ENCODE results near the gene SH2D2A.

SH2D2A gene

DNA sequence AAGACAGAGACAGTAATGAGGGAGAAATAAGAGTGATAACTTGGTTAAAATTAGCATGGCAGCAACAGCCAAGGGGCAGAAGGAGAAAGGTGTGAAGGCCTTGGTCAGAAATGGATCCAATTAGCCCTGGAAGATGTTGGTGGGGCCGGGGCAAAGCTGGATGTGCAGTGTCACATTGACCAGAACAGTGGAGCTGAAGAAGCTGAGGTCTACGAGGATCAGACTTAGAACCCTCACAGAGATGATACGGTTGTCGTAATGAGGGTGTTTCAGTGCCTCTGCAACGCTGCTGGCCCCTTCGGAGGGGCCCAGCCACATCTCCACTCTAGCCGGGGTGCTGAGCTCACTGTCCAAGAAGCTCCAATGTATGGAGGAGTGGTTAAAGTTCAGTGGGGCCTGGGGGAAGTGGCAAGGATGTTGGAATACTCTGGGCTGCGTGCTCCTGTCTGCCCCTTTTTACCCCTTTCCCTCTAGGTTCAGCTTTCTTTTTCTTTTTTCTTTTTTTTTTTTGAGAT lies 14.2 kb downstream of the SH2D2A start:
- no peak for DNase-seq

DNA sequence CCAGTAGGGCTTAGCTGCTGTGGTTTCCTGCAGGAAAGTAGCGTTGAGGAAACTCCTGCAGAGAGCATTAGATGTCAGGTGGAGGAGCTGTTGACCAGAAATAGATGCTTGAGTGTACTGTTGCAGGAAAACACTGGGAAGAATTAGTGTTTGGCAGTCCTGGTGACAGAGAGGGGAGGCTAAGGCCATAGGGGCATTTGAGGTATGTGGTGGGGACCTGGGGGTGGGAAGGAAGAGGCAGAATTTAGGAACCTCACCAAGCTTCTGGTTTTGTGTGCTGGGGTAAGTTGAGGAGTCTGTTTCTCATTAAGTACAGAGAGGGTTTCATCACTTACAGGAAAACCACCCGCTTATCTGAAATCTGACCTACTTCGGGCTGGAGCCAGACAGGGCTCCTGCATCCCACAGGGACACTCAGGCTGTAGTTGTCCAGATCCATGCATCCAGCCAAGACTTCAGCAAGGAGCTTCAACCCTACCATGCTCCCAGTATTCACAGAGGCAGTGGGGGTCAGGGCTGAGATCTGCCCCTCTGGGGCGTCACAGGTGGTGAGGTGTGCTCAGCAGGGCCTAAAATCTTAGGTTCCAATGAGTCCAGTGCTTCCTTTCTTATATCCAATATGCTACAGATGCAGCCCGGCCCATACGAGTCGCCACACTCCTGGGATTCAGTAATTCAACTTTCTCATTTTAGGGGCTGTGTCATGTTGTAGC lies 15.1 kb downstream of the SH2D2A start:
- no peak for DNase-seq

GRCh38 chr1:156797212-156797871 lies 19.3 kb downstream of the SH2D2A start:
- DNase-seq, result peak; percentile 64 to 68

DNA sequence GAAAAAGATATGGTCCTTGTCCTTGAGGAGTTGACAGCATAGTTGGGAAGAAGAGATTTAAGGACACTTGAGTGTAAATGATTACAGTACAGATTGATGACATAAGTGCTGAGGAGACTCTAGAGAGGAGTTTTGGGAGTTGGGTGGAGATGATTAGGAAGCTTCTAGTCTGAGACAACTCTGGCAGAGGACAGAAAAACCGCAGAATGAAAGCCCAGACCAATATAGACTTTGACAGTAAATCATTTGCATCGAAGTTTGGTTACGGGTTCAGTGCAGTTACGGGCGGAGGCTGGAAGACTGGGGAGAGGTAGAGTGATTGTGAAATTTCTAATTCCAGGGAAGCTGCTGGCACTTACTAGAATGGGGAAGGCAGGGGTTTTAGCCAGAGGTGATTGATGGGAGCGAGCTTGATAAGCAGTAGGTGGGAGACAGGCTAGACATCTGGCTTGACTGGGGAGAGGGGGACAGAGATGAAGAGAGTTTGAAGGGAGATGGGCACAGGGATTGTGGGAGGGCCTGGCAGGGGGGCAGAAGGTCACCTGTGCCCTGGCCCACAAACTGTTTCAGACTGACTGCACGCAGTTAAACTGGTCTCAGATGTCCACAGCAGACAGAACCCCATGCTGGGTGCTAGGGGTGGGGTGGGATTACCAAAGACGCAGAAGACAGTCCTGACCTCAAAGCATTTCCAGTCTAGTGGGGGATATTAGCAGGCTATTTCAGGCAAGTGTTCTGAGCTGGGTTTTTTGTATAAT lies 20.1 kb downstream of the SH2D2A start:
- DNase-seq, result no peak

DNA sequence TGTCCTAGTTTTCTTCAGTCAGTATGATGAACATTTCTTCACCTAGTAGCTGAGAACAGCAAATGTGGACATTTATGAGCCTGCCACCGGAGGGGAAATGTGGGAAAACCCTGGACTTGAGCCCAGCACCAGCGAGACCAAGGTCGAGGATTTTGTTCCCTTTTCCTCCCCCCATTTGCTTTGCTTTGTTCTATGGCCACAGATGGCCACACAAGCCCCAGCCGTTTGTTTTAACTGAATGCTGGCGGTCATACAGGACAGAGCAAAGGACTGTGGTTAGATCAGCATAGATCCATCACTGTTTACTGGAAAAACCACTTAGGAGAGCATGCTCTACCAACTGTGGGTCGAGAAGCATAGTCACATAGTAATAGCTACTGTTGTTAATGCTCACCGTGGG lies 20.9 kb downstream of the SH2D2A start:
- no peak for DNase-seq

GRCh38 chr1:156795374-156795733 lies 21.3 kb downstream of the SH2D2A start:
- DNase-seq, result no peak

DNA sequence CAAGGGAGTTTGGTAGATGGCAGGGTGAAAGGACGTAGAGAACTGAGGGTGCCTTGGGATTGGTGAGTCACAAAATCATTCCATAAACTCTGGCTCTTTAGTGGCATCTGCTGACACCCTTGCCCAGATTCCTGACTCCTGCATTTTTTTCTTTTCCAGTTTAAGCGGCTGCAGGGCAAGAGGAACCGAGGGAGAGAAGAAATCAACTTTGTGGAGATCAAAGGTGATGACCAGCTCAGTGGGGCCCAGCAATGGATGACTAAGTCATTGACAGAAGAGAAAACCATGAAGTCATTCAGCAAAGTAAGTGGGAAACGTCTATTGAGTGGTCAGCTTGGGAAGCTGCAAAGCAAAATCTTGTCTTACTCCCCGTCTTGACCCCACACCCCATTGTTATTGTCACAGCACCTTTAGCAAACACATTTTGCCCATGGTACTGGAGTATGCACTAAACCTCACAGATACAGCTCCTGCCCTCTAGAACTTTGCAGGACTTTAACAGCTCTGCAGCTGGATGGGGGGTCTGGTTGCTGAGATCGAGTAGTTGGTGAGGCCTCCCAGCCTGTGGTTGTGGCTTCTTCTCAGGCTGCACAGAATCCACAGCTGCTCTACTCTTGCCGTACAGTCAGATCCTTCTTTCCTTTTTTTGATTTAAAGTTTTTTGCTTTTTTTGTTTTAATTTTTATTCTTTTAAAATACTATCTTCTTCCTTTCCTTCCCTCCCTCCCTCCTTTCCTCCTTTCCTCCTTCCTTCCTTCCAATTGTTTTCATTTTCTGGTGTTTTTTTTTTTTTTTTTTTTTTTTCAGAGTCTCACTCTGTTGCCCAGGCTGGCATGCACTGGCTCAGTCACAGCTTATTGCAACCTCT lies 21.9 kb downstream of the SH2D2A start:
- DNase-seq, result no peak

- no peak for DNase-seq
Measured at GRCh38 chr1:156789621-156790318, 26.9 kb downstream of the SH2D2A start.

- DNase-seq, result no peak
Measured at GRCh38 chr1:156788136-156788535, 28.5 kb downstream of the SH2D2A start.

DNA sequence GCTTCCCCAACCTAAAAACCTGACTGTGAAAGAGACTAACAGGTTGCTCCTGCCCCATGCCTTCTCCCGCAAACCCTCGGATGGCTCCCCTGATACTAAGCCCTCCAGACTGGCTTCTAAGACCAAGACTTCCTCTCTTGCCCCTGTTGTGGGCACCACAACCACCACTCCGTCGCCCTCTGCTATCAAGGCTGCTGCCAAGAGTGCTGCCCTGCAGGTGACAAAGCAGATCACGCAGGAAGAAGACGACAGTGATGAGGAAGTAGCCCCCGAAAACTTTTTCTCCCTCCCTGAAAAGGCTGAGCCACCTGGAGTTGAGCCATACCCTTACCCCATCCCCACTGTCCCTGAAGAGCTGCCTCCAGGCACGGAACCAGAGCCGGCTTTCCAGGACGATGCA lies 30.0 kb downstream of the SH2D2A start:
- no peak for DNase-seq

DNA sequence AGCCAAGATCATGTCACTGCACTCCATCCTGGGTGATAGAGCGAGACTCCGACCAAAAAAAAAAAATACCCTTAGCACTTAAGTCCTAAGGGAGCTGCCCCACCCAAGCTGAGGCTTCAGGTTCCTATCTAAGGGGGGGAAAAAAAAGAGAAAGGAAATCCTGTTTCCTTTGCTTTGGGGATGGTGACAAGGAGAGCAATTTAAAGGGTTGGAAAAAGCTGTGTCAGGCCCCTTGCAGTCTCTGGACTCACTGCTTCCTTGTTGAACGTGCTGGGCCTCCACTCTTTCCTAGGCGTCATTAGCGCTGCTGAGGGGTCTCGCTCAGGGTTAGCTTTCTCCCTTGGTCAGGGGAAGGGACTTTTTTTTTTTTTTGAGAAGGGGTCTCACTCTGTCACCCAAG lies 31.2 kb downstream of the SH2D2A start:
- no peak for DNase-seq

DNA sequence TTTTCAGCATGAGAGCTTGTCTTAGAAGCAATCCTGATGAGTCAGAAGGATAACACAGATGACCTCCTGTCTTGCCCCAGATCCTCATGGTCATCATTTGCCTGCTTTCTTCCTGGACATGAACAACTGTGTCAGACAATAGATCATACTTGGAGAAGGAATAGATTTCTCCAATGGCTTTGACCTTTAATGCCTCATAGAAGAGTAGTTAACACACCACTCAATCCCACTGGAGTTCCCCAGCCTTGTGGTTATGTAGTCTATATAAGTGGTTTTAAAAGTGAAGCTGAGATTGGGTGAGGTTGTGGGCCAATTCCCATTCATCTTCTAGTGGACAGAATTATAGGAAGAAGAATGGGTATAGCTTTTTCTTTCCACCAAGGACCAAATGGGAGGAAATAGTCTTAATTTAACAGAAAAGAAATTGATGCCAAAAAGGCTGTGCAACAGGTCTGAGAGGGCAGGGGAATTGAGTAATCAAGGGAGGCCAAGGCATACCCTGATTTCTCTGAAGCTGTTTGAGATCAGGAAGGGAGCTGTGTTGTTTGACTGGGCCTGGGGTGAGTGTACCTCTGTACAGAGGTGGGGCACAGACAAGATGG lies 35.0 kb downstream of the SH2D2A start:
- DNase-seq, result no peak

- DNase-seq, result no peak
Measured at GRCh38 chr1:156777573-156777972, 39.1 kb downstream of the SH2D2A start.

- no peak for DNase-seq
Measured at GRCh38 chr1:156776942-156777341, 39.7 kb downstream of the SH2D2A start.

GRCh38 chr1:156775799-156776198 lies 40.8 kb downstream of the SH2D2A start:
- DNase-seq, result peak; percentile 28 to 42

DNA sequence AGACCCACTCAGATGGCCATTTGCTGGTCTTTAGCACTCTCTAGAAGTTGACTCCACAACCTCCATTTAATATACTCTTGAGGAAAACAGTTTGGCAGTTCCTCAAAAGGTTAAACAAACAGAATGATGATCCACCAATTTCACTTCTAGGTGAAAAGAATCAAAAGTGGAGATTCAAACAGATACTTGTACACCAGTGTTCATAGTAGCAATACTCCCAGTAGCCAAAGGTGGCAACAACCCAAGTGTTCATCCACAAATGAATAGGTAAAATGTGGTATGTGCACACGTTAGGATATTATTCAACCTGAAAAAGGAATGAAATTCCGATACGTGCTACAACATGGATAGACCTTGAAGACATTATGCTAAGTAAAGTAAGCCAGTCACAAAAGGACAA lies 43.0 kb downstream of the SH2D2A start:
- DNase-seq, result no peak

- no peak for DNase-seq
Measured at GRCh38 chr1:156772728-156773497, 43.7 kb downstream of the SH2D2A start.

DNA sequence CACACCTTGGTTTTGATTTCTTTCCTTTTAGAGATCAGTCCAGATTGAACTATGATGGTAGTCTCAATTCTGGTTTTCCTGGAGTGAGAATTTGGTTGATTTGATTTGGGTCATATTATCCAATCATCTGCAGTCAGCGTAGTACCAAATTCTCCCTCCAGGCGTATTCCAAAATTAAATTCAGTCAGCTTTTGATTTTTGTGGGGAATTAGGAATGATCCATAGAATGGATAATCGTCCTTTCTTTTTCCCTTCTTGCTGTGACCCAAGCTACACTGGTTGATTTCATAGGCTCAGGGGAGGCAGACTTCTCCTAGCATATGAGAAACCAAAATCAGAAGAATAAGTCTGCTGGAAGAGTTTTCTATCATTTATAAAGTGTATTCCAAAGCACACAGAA lies 44.4 kb downstream of the SH2D2A start:
- DNase-seq, result no peak

DNA sequence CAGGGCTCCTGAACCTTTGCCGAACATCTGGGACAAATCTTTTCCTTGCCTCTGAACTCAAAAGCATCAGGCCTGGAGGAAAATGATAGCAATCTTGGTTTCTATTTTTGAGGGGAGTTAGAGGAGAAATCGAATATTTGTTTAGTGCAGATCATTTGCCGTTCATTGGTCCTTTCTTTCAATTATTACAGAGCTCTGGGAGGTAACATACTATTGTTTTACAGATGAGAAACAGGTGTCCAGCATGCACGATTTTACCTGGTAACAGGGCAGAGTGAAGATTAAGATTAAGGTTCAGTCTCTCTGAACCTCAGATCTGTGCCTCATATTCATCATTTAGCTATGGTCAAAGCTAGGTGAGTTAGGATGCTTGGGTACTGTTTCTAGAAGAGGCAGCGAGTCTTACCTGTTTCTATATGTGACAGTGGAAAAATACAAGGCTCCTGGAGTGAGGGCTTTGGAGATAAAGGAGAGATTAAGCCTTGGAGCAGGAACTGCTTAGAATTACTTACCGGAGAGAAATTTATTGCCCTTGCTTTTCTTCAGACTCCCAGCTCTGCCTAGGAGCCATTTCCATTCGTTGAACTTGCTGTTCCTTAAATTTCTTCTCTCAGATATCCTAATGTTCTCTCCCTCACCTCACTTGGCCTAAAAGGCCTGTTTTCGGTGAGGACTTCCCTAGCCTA lies 47.9 kb downstream of the SH2D2A start:
- no peak for DNase-seq

DNA sequence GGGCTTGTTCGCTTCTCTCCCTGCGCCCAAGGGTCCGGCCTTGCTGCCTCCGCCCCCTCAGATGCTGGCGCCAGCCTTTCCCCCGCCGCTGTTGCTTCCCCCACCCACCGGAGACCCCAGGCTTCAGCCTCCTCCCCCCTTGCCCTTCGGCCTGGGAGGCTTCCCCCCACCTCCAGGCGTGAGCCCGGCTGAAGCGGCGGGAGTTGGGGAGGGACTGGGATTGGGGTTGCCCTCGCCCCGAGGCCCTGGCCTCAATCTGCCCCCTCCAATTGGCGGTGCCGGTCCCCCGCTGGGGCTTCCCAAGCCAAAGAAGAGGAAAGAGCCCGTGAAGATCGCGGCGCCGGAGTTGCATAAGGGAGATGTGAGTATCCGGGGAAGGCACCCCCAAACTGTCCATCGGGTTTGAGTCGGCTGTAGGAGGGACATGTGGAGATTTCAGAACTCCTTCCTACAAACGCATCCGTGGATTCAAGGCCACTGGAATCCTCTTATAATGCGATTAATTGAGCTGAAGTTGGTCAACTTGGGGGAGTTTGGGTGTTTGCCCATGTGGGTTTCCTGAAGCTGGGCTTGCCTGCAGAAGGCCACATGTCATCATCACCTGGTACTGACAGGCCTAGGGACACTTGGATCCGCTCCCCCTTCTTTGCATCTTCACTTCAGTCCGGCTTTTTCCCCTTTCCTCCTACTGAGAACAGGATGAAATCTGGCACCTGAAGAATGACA lies 48.6 kb downstream of the SH2D2A start:
- DNase-seq, result no peak
